K562 (cell line): ENCODE results near the gene THAP4. TPM values are rescaled to one million over a fixed set of nuclear protein-coding genes. Genes with fewer than 3 reads are reported as not detected.

Source experiments
- ATAC-seq: fragments of 200-7000 bp; cut with Tn5 transposase; 3 replicates; pipeline ENCODE4 v1.9.1; 2020; ENCODE audit warnings: moderate library complexity
- BruUV-seq: library from RNA; stranded (reverse); fragments of 400-500 nt; replicated peaks from 2 replicates; lab custom pipeline; 2021; lab: Mats Ljungman, UMichigan
- CTCF ChIA-PET: fragments of 300-600 bp; formaldehyde crosslinking; extraction: SDS; loops from one replicate; lab custom pipeline; 2021; ENCODE audit warnings: low intra/inter-chr PET ratio; lab: Yijun Ruan, JAX
- POLR2A ChIA-PET: fragments of 300-600, 350-650 bp; sonication (Branson Sonifier 250); formaldehyde crosslinking; extraction: SDS; loops from one replicate; lab custom pipeline; 2021; ENCODE audit warnings: antibody characterized with exemption, inconsistent platforms; lab: Yijun Ruan, JAX
- DNase-seq, 4 experiments: peaks; one replicate each; pipeline versions ENCODE4 v3.0.0 to v3.0.0-alpha.2; 2011 to 2018; ENCODE audit warnings: low spot score in 3 of 4, mixed read lengths in 3 of 4; ENCODE audit errors: extremely low read depth in 1 of 4
- FAIRE-seq: peaks from 2 replicates; lab custom pipeline; 2011; peaks lifted over from hg19 to GRCh38; lab: Jason Lieb, UNC
- H2AFZ ChIP-seq: 2 replicates; pipeline ENCODE4 v1.6.0; 2011; ENCODE audit warnings: low read depth, low read length, control low read depth, inconsistent platforms
- H3K27ac ChIP-seq: fragments of 200-600 bp; 3 replicates; pipeline ENCODE4 v1.8.0; 2011; ENCODE audit warnings: low read depth, mild to moderate bottlenecking, control low read depth, inconsistent platforms, low read length, moderate library complexity, mixed read lengths; ENCODE audit errors: extremely low read depth
- H3K27me3 ChIP-seq, 2 experiments: fragments of 300-600 bp in 1 of 2; 2 replicates in 1 of 2; 3 replicates in 1 of 2; pipeline versions ENCODE4 v1.6.0 to v1.8.0; 2011; ENCODE audit warnings: inconsistent platforms in 2 of 2, low read length in 2 of 2, mild to moderate bottlenecking in 1 of 2, mixed read lengths in 1 of 2, moderate library complexity in 1 of 2; ENCODE audit not compliant: control insufficient read depth in 2 of 2, insufficient read depth in 2 of 2
- H3K36me3 ChIP-seq: fragments of 300-600 bp; 3 replicates; pipeline ENCODE4 v1.8.0; 2011; ENCODE audit warnings: mild to moderate bottlenecking, low read length, inconsistent platforms; ENCODE audit not compliant: control insufficient read depth, insufficient read depth
- H3K4me1 ChIP-seq, 2 experiments: fragments of 200-600 bp in 1 of 2; replicated peaks in 1 of 2; 2 replicates in 1 of 2; 3 replicates in 1 of 2; pipeline versions ENCODE4 v1.5.1 to v1.8.0; 2011; ENCODE audit warnings: inconsistent platforms in 2 of 2, low read length in 2 of 2, mild to moderate bottlenecking in 1 of 2, mixed read lengths in 1 of 2, moderate library complexity in 1 of 2; ENCODE audit not compliant: control insufficient read depth in 2 of 2, insufficient read depth in 2 of 2
- H3K4me2 ChIP-seq: 2 replicates; pipeline ENCODE4 v1.6.1; 2011; ENCODE audit warnings: low read length, control low read depth, inconsistent platforms, mixed read lengths; ENCODE audit not compliant: insufficient read depth
- H3K4me3 ChIP-seq: fragments of 200-600 bp; sonication (generic), shearing (Covaris generic); 2 replicates; pipeline ENCODE4 v1.5.1; 2016; ENCODE audit warnings: control low read depth, inconsistent platforms
- H3K79me2 ChIP-seq: fragments of 200-600 bp; 3 replicates; pipeline ENCODE4 v1.8.0; 2011; ENCODE audit warnings: low read length, inconsistent platforms; ENCODE audit not compliant: control insufficient read depth, insufficient read depth
- H3K9ac ChIP-seq, 2 experiments: 2 replicates each; pipeline versions ENCODE4 v1.6.0 to v1.6.1; 2011; ENCODE audit warnings: low read depth in 2 of 2, low read length in 2 of 2, control low read depth in 1 of 2, inconsistent platforms in 1 of 2, mild to moderate bottlenecking in 1 of 2, mixed read lengths in 1 of 2; ENCODE audit not compliant: insufficient read depth in 1 of 2
- H3K9me1 ChIP-seq: one replicate; pipeline ENCODE4 v1.6.0; 2011; ENCODE audit warnings: inconsistent platforms, mild to moderate bottlenecking, low read length, moderate library complexity; ENCODE audit not compliant: control insufficient read depth, insufficient read depth
- H3K9me3 ChIP-seq: replicated peaks from 2 replicates; pipeline ENCODE4 v1.5.1; 2011; ENCODE audit warnings: low read depth, low read length, inconsistent platforms; ENCODE audit not compliant: control insufficient read depth, insufficient read depth
- H4K20me1 ChIP-seq: replicated peaks from 2 replicates; pipeline ENCODE4 v1.6.1; 2011; ENCODE audit warnings: low read length, inconsistent platforms, mixed read lengths; ENCODE audit not compliant: control insufficient read depth, insufficient read depth
- CREB1 ChIP-seq, 2 experiments: sonication (generic) in 1 of 2; formaldehyde crosslinking in 1 of 2; IDR thresholded peaks; 2 replicates each; pipeline versions ENCODE4 v1.6.1 to v1.8.0; 2012 to 2022; ENCODE audit warnings: inconsistent platforms in 1 of 2, mild to moderate bottlenecking in 1 of 2, missing genetic modification reagents in 1 of 2, moderate library complexity in 1 of 2
- CTBP1 ChIP-seq: fragments of 450-650 bp; IDR thresholded peaks from 2 replicates; pipeline ENCODE4 v1.6.1; 2016; ENCODE audit warnings: borderline replicate concordance
- GTF3C2 ChIP-seq: IDR thresholded peaks from 3 replicates; pipeline ENCODE4 v1.6.1; 2011; ENCODE audit warnings: borderline replicate concordance, mild to moderate bottlenecking, moderate library complexity; ENCODE audit not compliant: insufficient read length; ENCODE audit errors: extremely low read depth
- KHSRP ChIP-seq: fragments of 450-650 bp; IDR thresholded peaks from 2 replicates; pipeline ENCODE4 v1.6.1; 2017
- RFX1 ChIP-seq: fragments of 450-650 bp; IDR thresholded peaks from 2 replicates; pipeline ENCODE4 v1.6.1; 2016; ENCODE audit warnings: mild to moderate bottlenecking, moderate library complexity
- SREBF2 ChIP-seq: sonication (generic); formaldehyde crosslinking; IDR thresholded peaks from 2 replicates; pipeline ENCODE4 v1.4.0; 2020; ENCODE audit warnings: mild to moderate bottlenecking, missing genetic modification reagents
- ZNF282 ChIP-seq: sonication (generic); formaldehyde crosslinking; IDR thresholded peaks from 2 replicates; pipeline ENCODE4 v1.8.1; 2023; ENCODE audit warnings: missing genetic modification reagents
- ZNF444 ChIP-seq: fragments of 250-450 bp; sonication (Bioruptor Pico); IDR thresholded peaks from 2 replicates; pipeline ENCODE4 v1.4.0; 2020; ENCODE audit warnings: mild to moderate bottlenecking, moderate library complexity
- WGBS: fragments of 100-300 bp; shearing (Covaris generic); methylation state at CpG from one replicate; pipeline ENCODE4 v1.1.6; 2016; ENCODE audit warnings: low coverage, mixed read lengths; ENCODE audit not compliant: insufficient coverage; ENCODE audit errors: missing lambda C conversion rate; 5-methylcytosine and 5-hydroxymethylcytosine counted together
- in situ Hi-C: fragments of 300-500 bp; cut with MboI; formaldehyde crosslinking; loops from 4 replicates; pipeline ENCODE4 v1.15.0; 2018; ENCODE audit warnings: inconsistent platforms, mixed read lengths
- intact Hi-C: fragments of 100-400 bp; cut with micrococcal nuclease; formaldehyde crosslinking; loops from 2 replicates; pipeline ENCODE4 v1.14.2; 2022
- polyA plus RNA-seq, 8 experiments: library from polyadenylated mRNA; depleted of rRNA in 4 of 8; stranded (reverse) in 5 of 8; unstranded in 3 of 8; fragments of >200 nt; fragmentation: Nextera tagmentation in 2 of 8; fragmentation: Illumina TruSeq in 1 of 8; extraction: Ambion mirVana in 2 of 8; extraction: Trizol in 1 of 8; gene quantifications; 2 replicates each; pipeline versions ENCODE4 v1.2.1 to v1.2.3, GENCODE V29; 2011 to 2014; ENCODE audit warnings: inconsistent platforms in 1 of 8, missing spikeins in 1 of 8
- total RNA-seq, 7 experiments: library from RNA; depleted of rRNA in 6 of 7; stranded (reverse); fragments of >200 nt in 6 of 7; fragmentation: Illumina TruSeq in 2 of 7; extraction: Trizol in 2 of 7; gene quantifications; 2 replicates each; pipeline versions ENCODE4 v1.2.1 to v1.2.3, GENCODE V29; 2011 to 2021; ENCODE audit warnings: low replicate concordance in 1 of 7
- TF ChIP-seq, protein P1 (sequence below): sonication (generic); formaldehyde crosslinking; IDR thresholded peaks from 2 replicates; pipeline ENCODE4 v1.8.0; 2022; ENCODE audit warnings: missing genetic modification reagents, mild to moderate bottlenecking, borderline replicate concordance

THAP4 gene
- total and polyA plus RNA-seq, 9 of the 15 experiments (the other 6 are each of a cell fraction or from before 2014, with no cell fraction given) = 8.6 to 60.9 (median 43.9) TPM

DNA sequence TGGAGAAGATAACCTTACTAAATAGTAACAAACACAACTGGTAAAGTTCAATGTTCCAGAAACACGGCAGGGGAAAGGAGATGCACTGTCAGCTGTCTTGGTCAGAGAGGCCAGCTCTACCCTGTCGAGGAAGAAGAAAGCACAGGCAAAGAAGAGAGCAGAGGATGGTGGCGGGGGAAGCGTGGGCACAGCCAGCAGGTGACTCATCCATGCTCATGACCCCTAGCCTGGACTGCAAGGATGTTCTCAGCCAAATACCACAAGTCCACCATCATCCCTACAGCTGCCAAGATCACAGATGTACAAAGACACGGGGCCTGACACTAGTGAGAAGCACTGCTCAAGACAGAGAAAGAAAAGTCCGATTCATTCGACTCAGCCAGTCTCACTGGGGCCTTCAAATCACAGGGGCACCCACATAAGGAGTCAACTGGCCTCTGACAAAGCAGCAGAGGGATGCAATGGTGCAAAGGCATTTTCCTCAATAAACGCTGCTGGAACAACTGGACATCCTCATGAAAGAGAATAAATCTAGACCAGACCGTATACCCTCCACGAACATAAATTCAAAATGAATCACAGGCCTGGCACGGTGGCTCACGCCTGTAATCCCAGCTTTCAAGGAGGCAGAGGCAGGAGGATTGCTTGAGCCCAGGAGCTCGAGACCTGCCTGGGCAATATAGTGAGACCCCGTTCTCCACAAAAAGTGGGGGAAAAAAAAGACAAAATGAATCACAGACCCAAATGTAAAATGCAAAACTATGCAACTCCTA is 44.1 kb upstream of the THAP4 start:
- in situ Hi-C loops = no loop called here
- Histone ChIP-seq H4K20me1 (no peaks in the 10 kb centered on the region), H3K36me3 (peaks cover 92% of the 10 kb centered on the region), H3K79me2 (peaks cover 24% of the 10 kb centered on the region), H2AFZ (no peak overlapping the region), H3K4me1 (peaks cover 4 to 11% of the 10 kb centered on the region in 2 experiments; a peak in 4 of 5 replicates), H3K27me3 (no peaks in the 10 kb centered on the region), H3K9me3 (no peaks in the 10 kb centered on the region), H3K9ac (no peak overlapping the region), H3K4me2 (no peak overlapping the region), H3K27ac (no peak overlapping the region)
- ATAC-seq (no peak), FAIRE-seq (no peak), DNase-seq (no peak)
- no TSS peak for BruUV-seq
- intact Hi-C loops = no loop called here
- CTCF ChIA-PET = no interaction called here
- POLR2A ChIA-PET = interaction anchor here (0.6 kb wide), 1 partner anchor 187 kb away, joined by 4 read pairs; no protein-coding TSS in a partner anchor
- WGBS = 96% methylated on average over 12 of the region's 14 CpGs
- TF ChIP-seq ZNF282 (CRISPR knock-in tag) (no peak), KHSRP (no peak)
- TF ChIP-seq, all 486 proteins: peak for 0
- no peaks in the 10 kb centered on the region for H3K9me1 ChIP-seq
- no peak overlapping the region for H3K4me3 ChIP-seq

- 98% methylated on average over 7 of the region's 12 CpGs for WGBS
- H3K4me2 ChIP-seq = no peak overlapping the region
- H3K27ac ChIP-seq = no peak overlapping the region
- no peak for FAIRE-seq
- no peak overlapping the region; a peak in 1 of 4 replicates for H3K9ac ChIP-seq
- BruUV-seq = no TSS peak
- ATAC-seq = no peak
- peaks cover 16% of the 10 kb centered on the region for H3K79me2 ChIP-seq
- H2AFZ ChIP-seq = no peak overlapping the region
- intact Hi-C loops = no loop called here
- H3K9me1 ChIP-seq = no peaks in the 10 kb centered on the region
- H4K20me1 ChIP-seq = no peaks in the 10 kb centered on the region
- ChIA-PET CTCF (no interaction called here), POLR2A (interaction anchor here (0.6 to 1.7 kb wide), 3 partner anchors 13 to 188 kb away, joined by 3 to 4 read pairs (median 4); no protein-coding TSS in a partner anchor)
- peaks cover 0 to 5% of the 10 kb centered on the region in 2 experiments; a peak in 2 of 5 replicates for H3K4me1 ChIP-seq
- in situ Hi-C loops = no loop called here
- H3K4me3 ChIP-seq = no peak overlapping the region
- no peaks in the 10 kb centered on the region for H3K9me3 ChIP-seq
- peaks cover 94% of the 10 kb centered on the region for H3K36me3 ChIP-seq
- DNase-seq = no peak
- H3K27me3 ChIP-seq = no peaks in the 10 kb centered on the region
- TF ChIP-seq GTF3C2 (no peak), CREB1 (IDR thresholded peaks at IDR 0.05) (no peak), CREB1 (CRISPR knock-in tag; IDR thresholded peaks at IDR 0.05) (no peak), RFX1 (no peak), CTBP1 (no peak), ZNF444 (CRISPR knock-in tag) (no peak), SREBF2 (CRISPR knock-in tag) (no peak)
- TF ChIP-seq, protein P1, sequence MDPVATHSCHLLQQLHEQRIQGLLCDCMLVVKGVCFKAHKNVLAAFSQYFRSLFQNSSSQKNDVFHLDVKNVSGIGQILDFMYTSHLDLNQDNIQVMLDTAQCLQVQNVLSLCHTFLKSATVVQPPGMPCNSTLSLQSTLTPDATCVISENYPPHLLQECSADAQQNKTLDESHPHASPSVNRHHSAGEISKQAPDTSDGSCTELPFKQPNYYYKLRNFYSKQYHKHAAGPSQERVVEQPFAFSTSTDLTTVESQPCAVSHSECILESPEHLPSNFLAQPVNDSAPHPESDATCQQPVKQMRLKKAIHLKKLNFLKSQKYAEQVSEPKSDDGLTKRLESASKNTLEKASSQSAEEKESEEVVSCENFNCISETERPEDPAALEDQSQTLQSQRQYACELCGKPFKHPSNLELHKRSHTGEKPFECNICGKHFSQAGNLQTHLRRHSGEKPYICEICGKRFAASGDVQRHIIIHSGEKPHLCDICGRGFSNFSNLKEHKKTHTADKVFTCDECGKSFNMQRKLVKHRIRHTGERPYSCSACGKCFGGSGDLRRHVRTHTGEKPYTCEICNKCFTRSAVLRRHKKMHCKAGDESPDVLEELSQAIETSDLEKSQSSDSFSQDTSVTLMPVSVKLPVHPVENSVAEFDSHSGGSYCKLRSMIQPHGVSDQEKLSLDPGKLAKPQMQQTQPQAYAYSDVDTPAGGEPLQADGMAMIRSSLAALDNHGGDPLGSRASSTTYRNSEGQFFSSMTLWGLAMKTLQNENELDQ (CRISPR knock-in tag) = no peak
Observed at GRCh38 chr2:241680044-241680443, 43.1 kb upstream of the THAP4 start.
